ENCODE data around the gene CELF1.
A peak's percentile ranks its signal among the peaks of the same experiment; 100 is the strongest.

CELF1 gene

DNA sequence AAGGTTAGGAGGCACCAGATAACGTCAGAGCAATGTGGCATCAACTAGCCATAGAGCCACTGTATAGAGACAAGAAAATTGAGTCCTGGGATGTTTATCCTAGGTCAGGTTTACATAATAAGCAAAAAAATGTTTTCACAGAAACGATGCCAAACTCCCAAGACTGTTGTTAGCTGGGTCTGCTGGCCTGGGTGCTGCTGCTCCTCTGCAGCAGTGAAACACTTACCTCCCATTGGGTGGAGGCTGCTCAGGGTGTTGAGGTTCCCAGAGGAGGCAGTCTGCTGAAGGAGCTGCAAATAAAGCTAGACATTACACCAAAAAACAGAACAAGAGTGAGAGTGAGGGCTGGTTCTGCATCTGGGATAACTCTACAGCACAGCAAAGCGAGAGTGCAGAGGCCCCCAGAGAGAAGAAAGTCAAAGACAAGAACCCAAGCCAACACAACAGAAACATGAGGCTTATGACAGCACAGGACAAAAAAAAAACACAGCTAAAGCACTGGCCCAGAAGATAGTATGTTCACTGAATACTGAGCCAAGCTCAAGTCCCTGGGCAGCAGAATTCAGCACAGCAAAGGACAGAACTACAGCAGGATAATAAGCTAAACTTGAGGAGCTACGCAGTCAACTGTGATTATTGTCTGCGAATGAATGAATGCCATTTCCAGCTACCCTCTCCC is 74.1 kb downstream of the CELF1 start:
- no peak for DNase-seq

DNA sequence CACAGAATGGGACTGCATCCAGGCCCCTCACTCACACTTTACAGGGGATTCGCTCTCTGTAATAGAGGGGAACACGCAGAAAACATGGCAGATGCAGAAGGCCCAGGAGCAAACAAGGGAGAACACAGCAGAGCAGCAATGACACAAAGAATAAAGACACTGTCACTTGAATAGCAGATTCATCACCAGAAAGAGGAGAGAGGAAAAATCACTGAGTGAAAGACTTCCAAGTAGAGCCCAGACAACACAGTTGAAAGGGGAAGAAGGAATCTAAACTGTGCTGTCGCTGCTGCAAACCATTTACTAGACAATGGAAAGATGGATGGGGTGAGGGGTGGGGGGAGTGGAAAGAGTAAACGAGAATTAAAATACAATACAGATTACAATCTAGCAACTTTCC is 75.2 kb downstream of the CELF1 start:
- DNase-seq = no peak

DNA sequence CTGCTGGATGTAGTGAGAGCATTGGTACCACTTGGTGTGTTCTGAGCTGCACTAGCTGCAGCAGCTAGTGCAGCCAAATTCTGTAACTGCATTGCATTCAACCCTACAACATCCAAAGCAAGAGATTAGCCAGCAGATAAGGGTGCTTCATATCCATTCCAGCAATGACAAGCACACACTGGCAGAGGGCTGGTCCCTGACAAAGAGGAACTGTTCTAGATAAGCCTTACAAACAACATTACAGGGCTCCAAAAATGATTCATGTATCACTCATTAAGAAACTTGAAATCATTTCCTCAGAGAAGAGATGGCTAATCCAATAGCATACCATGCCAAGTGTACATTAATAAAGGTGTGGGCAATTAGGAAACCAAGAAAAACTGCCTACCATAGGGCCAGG is 75.6 kb downstream of the CELF1 start:
- DNase-seq = no peak

DNA sequence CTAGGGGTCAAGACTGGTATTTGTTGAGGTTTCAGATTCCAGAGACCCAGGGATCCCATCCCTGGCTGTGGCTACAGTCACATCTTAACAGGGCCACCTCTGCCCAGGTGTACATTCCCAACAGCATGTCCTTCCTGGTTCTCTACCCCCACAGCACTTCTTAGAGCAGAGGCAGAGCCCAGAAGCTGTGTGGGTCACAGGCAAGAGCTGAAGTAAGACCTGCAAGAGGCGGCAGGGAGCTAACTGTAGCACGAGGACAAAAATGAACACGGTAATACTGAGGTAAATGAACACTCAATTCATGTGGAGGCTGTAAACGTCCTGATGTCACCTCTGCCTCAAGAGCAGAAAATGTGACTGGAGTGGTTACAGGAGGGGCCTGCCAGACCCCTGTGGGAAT is 82.3 kb downstream of the CELF1 start:
- no peak for DNase-seq

DNA sequence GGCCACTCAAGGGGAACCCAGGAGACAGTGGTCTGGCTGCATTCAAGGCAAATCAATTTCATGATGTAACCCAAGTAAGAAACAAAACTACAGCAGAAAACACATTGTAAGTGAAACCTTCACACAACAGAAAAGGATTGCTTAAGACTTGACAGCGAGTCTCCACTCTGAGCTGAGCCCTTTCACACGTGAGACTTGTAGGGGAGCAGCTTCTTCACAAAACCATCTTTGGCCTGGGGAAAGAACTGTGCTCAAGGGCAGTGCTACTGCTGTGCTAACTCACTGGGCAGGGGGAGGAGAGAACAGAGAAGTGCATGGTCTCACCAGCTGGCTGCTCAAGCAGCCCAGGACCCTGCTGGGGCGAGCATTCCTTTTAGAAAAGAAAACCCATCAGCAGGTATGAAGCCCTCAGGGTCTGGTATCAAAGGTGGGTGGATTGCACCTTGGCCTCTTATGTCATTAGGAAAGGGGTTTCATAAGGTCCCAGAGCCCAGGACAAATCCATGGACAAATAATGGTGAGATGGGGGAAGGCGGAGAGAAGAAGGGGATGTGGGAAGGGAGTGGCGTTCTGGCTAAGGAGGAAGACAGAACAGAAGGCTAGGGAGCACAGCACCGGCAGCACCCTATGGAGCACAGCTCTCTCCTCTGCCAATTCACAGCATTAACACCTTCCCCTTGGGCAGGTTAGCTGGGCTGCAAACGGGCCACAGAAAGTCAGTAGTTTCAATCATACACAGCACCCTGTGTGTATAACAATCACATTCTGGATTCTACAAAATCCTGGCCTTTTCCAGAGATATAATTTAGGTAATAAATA is 83.4 kb downstream of the CELF1 start:
- no peak for DNase-seq

DNA sequence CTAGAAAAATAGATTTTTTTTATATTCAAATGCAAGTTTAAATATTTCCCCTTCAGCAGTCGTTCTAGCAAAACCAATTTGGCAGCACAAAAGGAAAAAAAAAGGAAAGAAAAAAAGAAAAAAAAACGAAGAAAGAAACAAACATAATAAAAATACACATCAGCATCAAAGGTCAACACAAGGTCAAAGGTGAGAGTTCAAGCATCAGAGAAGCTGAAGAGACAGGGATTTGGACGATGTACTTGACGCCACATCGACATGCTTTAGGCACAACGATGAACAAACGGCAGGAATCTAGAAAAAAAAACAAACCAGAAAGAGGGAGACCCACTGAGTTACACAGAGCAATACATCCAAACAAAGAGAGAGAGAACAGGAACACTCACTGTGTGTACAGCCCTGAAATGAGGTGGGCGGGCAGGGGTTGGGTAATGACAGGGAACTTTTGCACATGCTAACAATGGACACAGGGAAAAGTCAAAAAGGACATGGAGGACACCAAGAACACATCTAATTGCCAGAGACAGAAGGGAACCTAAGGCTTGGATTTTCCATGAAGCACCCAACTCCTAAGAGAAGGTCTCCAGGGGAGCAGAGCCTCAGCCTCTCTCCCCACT is 84.2 kb downstream of the CELF1 start:
- DNase-seq = no peak

DNA sequence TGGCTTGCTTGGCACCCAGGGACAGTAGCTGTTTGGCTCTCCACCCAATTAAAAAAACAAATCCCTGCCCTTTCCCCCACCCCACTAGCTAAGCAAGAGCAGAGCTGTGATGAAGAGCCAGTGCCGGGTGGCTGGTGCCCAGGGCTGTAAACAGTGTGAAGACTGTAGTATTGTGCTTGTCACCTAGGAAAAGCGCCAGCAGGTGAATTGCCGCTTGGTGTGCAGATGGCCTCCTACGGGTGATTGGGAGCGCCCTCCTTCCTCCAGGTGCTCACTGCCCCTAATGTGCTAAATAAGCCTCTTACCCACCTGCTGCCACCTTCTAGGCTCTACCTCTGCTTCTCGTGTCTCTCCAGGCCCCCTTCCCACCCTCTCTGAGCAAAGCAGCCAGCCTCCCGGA is 85.6 kb downstream of the CELF1 start:
- no peak for DNase-seq

DNA sequence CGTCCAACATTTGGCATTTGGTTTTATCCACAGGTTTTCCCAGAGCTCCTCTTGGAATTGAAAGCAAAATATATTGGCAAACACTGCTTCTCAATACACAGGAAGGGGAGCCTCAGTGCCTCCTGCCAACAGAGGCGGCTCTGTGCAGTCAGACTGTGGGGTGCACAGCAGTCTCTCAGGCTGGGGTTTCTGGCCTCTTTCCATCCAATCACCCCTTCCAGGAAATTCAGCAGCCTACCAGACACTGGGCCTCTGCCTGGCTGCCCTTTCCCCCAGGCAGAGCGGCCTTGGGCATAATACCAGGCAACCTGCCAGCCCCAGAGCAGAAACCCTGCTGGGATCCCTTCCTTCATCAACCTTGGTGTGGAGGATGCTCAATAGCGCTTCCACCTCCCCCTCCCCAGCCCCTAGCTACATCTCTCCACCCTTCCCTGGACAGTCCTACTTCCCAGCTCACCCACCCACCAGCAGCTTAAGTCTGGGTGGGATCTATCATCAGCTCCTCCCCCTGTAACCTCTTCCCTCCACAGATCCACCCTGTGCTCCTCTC is 86.2 kb downstream of the CELF1 start:
- no peak for DNase-seq

DNA sequence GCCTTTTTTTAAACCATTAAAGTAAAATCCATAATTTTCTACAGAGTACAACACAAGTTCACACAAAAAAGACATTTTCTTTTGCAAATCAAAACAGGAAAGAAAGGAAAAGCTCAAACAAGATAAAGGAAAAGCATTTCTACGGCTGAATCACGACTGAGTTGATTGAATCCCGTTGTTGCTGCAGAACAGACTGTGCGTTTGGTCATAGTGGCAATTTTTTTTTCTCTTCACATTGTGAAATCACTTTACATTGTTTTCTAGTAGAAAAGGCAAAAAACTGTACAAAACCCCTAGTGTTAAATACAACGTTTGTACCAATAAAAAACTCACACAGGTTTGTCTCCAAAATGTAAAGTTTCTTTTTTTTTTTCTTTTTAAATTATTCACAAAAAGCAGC is 86.7 kb downstream of the CELF1 start:
- no peak for DNase-seq

DNA sequence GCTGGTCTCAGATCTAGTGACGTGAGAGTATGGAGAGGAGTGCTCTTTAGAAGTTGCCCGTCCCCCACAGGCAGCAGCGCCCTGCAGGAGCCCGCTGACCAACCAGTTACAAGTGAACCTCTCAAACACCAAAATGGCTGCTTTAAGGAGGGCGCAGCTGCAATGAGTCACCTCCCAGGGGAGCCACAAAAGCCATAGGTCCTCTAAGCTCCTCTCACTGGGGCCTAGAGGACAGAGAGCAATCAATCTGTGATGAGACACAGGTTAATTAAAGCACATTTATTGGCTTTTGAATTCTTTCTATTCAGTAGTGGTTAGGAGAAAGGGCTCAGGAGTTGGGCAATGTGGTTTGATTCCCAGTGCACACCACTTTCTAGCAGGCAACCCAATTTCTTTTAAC is 88.4 kb downstream of the CELF1 start:
- no peak for DNase-seq

DNA sequence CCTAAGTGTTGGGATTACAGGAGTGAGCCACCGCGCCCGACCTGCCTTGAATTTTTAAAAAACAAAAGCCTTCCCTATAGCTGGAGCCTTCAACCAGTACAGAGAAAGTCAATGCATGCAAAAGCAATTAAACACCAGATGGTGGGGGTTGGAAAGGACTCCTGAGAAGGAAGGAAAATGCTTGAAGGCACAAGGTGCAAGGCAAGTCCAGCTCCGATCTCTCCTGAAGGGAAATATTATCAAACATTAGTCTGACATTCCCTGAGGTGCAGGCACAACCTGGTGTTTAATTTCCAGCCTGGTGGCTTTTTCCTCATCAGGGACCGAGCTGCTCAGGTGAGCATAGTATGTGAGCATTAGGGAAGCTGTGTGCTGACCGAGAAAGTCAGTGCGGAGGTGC is 91.1 kb downstream of the CELF1 start:
- no peak for DNase-seq

DNA sequence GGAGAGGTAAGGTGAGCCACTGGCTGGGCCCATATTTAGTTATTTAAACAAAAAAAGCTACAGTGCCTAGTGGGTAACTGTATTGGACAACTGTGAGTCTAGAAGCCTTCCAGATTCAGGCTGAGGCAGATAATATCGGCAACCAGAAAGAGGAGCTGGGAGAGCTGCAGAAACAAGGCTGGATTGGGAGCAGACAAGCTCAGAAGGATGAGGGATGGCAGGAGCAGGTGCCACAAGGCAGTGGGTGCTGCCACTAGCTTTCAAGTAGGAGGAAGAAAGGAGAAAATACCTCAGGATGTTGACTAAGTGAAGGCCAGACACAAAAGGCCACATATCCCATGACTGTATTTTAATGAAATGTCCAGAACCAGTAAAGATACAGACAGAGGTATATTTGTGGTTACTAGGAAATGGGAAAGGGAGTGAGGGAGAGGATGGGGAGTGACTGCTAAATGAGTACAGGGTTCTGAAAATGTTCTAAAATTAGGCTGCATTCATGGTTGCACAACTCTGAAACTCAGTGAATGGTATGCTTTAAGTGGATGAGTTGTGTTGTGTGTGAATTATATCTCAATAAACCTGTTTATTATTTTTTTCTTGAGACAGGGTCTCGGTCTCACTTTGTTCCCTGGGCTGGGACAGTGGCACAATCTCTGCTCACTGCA is 92.2 kb downstream of the CELF1 start:
- DNase-seq = no peak

DNA sequence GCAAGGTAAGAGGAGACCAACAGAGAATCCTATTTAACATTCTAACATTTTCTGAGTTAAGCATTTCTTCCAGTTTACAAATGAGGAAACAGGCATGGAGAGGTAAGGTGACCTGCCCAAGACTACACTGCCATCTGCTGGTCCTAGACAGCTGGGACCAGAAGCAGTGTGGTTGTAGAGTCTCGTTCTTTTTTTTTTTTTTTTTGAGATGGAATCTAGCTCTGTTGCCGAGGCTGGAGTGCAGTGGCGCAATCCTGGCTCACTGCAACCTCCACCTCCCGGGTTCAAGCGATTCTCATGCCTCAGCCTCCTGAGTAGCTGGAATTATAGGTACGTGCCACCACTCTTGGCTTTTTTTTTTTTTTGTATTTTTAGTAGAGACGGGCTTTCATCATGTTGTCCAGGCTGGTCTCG is 98.7 kb downstream of the CELF1 start:
- DNase-seq = peak; percentile 5 to 83

DNA sequence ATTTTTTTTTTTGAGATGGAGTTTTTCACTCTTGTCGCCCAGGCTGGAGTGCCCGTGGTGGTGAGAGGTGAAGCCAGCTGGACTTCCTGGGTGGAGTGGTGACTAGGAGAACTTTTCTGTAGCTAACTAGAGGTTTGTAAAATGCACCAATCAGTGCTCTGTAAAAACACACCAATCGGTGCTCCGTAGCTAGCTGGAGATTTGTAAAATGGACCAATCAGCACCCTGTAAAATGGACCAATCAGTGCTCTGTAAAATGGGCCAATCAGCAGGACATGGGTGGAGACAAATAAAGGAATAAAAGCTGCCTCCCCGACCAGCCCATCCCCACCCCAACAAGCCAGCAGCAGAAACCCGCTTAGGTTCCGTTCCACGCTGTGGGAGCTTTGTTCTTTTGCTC is 99.6 kb downstream of the CELF1 start:
- DNase-seq = no peak

DNA sequence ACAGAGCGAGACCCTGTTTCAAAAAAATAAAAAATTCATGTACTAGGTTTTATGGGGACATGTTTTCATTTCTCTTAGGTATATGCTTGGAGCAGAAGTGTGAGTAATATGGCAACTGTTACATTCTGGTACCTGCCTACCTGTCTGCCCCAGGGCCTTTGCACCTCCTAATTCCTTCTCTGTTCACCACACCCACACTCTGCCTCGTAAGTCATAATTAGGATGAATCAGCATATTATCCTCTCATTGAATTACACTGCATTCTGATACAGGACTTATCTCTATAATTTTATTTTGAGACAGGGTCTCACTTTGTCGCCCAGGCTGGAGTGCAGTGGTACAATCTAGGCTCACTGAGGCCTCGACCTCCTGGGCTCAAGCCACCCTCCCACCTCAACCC is 100.9 kb downstream of the CELF1 start:
- no peak for DNase-seq

DNA sequence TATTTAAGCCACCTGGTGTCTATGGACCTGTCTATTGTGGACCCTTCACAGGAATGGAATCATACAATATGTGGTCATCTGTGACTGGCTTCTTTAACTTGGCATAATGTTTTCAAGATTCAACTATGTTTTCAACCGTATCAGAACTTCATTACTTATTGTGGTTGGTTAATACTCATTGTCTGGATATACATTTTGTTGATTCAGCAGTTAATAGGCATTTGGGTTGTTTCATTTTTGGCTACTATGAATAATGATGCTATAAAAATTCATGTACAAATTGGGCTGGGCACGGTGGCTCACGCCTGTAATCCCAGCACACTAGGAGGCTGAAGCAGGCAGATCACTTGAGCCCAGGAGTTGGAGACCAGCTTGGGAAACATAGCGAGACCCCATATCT is 101.5 kb downstream of the CELF1 start:
- DNase-seq = no peak

DNA sequence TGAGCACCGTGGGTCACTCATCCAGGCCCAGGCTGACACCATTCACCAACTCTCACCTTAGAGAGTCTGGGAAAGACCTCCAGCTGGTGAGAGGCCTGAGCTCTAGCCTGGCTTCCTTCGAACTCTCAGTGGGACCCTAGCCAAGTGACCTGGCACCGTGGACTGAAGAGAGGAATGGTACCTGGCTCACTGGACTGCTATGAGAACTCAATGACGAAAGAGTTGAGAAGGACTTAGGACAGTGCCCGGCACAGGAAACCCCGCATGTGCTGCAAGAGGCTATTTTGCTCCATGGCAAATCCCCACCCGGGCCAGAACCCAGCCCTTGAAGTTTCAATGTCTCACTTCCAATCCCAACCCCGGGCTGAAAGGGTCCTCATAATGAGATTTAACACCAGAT is 103.4 kb downstream of the CELF1 start:
- DNase-seq = no peak

DNA sequence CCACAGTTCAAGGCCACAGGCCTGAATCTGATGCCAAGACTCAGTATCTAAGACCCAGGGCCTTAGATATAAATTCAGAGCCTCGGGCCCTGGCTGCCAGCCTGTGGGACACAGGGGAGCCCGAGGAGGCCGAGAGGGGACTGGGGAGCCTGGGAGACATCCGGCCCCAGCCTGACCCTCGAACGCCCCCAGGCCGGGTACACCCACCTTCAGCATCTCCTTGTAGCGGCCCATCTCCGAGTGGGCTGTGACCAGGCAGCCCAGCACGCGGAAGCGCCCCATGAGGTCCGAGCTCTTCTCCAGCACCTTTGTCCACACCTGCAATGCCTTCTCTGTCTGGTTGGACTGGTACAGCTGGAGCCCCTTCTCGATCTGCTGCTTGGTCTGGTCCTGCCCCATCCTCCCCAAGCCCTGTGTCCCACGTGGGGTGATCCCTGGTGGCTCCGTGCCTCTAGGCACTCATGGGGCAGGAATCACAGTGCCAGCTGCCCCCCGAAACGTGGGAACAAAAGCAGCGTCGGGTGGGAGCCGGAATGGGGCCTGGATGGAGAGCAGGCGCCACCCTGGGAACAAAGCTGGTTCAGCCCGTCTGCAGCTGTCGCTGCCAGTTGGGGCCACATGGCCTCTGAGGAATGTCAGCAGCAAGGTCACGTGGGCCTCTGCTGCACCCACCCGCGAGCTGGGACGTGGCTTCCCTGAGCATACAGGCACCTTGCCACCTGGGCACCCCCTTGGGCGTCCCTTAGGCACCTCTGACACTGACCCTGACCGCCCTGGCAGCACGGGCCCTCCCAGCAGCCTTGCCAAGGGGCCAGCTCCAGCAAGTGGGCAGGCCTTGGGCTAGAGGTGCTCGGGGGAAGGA is 104.1 kb downstream of the CELF1 start, which contains the start of gene RAPSN:
Gene RAPSN, minus strand, starts transcription at position 571 of the 862 bp plus-strand sequence. Its CDS starts 172 bp downstream, at position 399.
- DNase-seq = no peak

DNA sequence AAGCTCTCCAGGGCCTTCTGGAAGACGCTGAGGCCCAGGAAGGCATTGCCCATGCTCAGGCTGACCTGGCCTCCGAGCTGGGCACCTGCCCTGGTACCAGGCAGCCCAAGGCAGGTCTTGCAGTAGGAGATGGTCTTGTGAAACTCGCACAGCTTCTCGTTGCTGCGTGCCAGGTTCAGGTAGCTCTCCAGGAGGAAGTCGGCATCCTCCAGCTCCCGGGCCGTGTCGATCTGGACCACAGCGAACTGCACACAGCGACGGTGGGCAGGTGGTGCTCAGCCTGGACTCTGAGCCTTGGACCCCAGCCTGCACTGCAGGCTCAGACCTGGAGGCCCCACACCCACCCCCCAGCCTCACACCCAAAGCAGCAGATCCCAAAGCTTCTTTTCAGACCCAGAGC is 105.0 kb downstream of the CELF1 start:
- DNase-seq = no peak

DNA sequence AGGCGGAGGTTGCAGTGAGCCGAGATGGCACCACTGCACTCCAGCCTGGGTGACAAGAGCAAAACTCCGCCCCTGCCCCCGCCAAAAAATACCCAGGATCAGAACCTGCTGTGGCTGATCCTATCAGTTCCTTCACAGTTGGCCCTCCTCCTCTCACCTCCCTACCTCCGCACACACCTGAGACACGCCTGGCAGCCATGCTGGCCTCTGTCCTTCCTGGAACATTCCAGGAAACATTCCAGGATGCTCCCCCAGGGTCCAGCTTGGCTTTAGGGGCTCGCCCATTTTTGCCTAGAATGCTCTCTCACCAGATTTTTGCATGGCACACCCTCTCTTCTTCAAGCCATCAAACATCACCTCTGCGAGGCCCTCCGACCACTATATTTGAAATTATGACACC is 106.1 kb downstream of the CELF1 start:
- DNase-seq = no peak

DNA sequence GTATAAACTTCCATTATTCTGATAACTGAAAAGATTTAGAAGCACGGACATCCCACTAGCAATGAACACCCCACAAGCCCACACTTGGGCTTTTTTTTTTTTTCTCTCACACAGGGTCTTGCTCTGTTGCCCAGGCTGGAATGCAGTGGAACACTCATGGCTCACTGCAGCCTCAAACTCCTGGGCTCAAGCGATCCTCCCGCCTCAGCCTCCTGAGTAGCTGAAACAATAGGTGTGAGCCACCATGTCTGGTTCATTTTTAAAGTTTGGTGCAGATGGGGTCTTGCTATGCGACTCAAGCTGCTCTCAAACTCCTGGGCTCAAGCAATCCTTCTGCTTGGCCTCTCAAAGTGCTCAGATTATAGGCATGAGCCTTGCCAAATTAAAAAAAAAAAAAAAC is 107.1 kb downstream of the CELF1 start:
- DNase-seq = no peak

DNA sequence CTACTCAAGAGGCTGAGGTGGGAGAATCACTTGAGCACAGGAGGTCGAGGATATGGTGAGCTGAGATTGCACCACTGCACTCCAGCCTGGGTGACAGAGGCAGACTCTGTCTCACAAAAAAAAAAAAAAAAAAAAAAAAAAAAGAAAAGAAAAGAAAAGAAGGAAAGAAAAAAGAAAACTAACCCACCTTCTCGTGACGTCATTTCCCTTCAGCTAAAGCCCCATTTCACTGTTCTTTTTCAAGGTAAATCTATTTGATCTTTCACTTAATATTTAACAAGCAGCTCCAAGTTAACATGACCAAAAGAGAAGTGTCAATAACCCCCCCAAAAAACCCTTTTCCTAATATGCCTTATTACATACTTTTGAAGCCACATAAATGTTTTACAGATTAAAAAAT is 109.1 kb downstream of the CELF1 start:
- no peak for DNase-seq

All from bone marrow (tissue), 2 donors.